Cardiac muscle cell (in vitro differentiated cells and primary cell): ENCODE results near the gene RPAP3. TPM values are rescaled to one million over a fixed set of nuclear protein-coding genes. Genes with fewer than 3 reads are reported as not detected.
"Not testable (repeated sequence)": the region's sequence is repeated elsewhere in the genome, so short reads cannot be mapped to it uniquely, and the experiment has no call there.

Experiments
- DNase-seq, 2 donors: peaks; one replicate each; pipeline versions ENCODE4 v3.0.0 to v3.0.0-alpha.2; 2010 to 2017; ENCODE audit warnings: low read depth in 1 of 2, low spot score in 1 of 2
- H3K27ac ChIP-seq: fragments of 200-600 bp; sonication (generic); 2 replicates; pipeline ENCODE4 v1.5.1; 2016
- H3K27me3 ChIP-seq: fragments of 200-600 bp; sonication (generic); 2 replicates; pipeline ENCODE4 v1.6.0; 2016; ENCODE audit warnings: control low read depth
- H3K36me3 ChIP-seq: fragments of 200-600 bp; sonication (generic); 2 replicates; pipeline ENCODE4 v1.5.1; 2016; ENCODE audit warnings: control low read depth
- H3K4me1 ChIP-seq: fragments of 200-600 bp; sonication (generic); 2 replicates; pipeline ENCODE4 v1.8.1; 2017; ENCODE audit warnings: low read depth, mild to moderate bottlenecking, mixed run types
- H3K4me3 ChIP-seq: fragments of 200-600 bp; sonication (generic); 2 replicates; pipeline ENCODE4 v1.5.1; 2016; ENCODE audit warnings: mild to moderate bottlenecking
- H3K9me3 ChIP-seq: fragments of 200-600 bp; sonication (generic); 2 replicates; pipeline ENCODE4 v1.5.1; 2017; ENCODE audit warnings: low read depth, mild to moderate bottlenecking, control low read depth
- polyA plus RNA-seq: library from polyadenylated mRNA; unstranded; fragments of >200 nt; fragmentation: Nextera tagmentation; extraction: Ambion mirVana; gene quantifications from 2 replicates; pipeline ENCODE4 v1.2.1, GENCODE V29; 2016
- total RNA-seq: library from RNA; depleted of rRNA; stranded (reverse); fragments of >200 nt; gene quantifications from 2 replicates; pipeline ENCODE4 v1.2.3, GENCODE V29; 2016
- TF ChIP-seq, protein P1 (sequence below): IDR thresholded peaks from 2 replicates; pipeline ENCODE4 v1.5.1; 2012; ENCODE audit warnings: low read depth, mild to moderate bottlenecking, low read length

Gene RPAP3
- total and polyA plus RNA-seq, 2 experiments from 2014 or later = 24.9 to 44.3 TPM

DNA sequence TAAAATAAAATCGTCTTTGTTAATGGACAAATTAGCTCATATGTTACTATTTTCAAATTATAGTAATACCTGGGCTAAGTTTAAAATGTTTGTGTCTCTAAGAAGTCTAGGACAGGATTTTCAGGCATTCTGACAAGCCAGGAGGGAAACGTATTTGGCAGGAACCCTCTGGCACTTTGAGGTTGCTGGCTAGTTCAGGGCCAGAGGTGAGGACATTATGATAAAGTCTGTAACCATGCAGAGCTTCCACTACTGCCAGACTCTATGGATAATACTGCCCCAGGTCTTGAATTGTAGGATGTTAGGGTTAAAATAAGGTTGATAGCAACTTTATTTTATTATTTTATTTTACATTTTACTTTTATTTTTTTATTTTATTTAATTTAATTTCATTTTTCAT, 56.4 kb downstream of the RPAP3 start:
- TF ChIP-seq, protein P1, sequence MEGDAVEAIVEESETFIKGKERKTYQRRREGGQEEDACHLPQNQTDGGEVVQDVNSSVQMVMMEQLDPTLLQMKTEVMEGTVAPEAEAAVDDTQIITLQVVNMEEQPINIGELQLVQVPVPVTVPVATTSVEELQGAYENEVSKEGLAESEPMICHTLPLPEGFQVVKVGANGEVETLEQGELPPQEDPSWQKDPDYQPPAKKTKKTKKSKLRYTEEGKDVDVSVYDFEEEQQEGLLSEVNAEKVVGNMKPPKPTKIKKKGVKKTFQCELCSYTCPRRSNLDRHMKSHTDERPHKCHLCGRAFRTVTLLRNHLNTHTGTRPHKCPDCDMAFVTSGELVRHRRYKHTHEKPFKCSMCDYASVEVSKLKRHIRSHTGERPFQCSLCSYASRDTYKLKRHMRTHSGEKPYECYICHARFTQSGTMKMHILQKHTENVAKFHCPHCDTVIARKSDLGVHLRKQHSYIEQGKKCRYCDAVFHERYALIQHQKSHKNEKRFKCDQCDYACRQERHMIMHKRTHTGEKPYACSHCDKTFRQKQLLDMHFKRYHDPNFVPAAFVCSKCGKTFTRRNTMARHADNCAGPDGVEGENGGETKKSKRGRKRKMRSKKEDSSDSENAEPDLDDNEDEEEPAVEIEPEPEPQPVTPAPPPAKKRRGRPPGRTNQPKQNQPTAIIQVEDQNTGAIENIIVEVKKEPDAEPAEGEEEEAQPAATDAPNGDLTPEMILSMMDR = no peak
- no peak for DNase-seq
- H3K27ac ChIP-seq = peak overlapping the region; percentile 38
- H3K4me1 ChIP-seq = peaks cover 20% of the 10 kb centered on the region
- no peaks in the 10 kb centered on the region for H3K9me3 ChIP-seq
- H3K36me3 ChIP-seq = no peaks in the 10 kb centered on the region
- H3K4me3 ChIP-seq = no peak overlapping the region
- H3K27me3 ChIP-seq = no peaks in the 10 kb centered on the region

DNA sequence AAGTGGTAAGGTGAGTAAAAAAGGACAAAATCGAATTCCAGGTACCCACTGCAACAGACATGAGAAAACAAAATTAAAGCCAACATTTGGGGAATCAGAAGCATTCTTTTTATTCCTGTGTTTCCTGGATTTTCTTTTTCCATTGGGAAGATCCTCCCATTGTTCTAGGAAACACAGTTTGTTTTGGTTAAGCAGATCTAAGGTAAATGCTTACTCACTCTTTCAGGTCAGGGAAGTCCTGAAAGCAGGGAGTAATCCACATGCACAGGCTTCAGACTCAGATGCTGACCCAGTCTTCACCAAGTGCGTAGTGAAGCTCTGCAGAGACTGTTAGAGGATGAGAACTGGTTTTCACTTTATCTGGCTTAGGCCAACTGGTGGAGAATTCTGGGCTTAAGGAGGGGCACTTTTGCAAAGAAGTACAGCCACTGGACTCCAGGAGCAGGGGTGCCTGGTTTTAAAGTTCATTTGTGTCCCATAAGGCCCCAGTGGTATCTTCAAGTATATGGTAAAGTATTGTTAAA, 57.7 kb downstream of the RPAP3 start:
- TF ChIP-seq, protein P1 = no peak
- Histone ChIP-seq H3K27ac (peak overlapping the region; percentile 38), H3K9me3 (no peaks in the 10 kb centered on the region), H3K4me3 (no peak overlapping the region), H3K36me3 (no peaks in the 10 kb centered on the region), H3K27me3 (no peaks in the 10 kb centered on the region), H3K4me1 (peaks cover 14% of the 10 kb centered on the region)
- no peak for DNase-seq

DNA sequence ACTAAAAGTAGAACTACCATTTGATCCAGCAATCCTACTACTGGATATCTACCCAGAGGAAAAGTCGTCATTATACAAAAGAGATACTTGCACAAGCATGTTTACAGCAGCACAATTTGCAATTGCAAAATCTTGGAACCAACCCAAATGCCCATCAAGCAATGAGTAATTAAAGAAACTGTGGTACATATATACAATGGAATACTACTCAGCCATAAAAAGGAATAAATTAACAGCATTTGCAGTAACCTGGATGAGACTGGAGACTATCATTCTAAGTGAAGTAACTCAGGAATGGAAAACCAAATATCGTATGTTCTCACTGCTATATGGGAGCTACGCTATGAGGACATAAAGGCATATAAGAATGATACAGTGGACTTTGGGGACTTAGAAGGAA, 63.5 kb downstream of the RPAP3 start:
- not testable (repeated sequence) for DNase-seq, H3K36me3 ChIP-seq, H3K27me3 ChIP-seq, H3K4me3 ChIP-seq, H3K4me1 ChIP-seq, H3K27ac ChIP-seq, H3K9me3 ChIP-seq

DNA sequence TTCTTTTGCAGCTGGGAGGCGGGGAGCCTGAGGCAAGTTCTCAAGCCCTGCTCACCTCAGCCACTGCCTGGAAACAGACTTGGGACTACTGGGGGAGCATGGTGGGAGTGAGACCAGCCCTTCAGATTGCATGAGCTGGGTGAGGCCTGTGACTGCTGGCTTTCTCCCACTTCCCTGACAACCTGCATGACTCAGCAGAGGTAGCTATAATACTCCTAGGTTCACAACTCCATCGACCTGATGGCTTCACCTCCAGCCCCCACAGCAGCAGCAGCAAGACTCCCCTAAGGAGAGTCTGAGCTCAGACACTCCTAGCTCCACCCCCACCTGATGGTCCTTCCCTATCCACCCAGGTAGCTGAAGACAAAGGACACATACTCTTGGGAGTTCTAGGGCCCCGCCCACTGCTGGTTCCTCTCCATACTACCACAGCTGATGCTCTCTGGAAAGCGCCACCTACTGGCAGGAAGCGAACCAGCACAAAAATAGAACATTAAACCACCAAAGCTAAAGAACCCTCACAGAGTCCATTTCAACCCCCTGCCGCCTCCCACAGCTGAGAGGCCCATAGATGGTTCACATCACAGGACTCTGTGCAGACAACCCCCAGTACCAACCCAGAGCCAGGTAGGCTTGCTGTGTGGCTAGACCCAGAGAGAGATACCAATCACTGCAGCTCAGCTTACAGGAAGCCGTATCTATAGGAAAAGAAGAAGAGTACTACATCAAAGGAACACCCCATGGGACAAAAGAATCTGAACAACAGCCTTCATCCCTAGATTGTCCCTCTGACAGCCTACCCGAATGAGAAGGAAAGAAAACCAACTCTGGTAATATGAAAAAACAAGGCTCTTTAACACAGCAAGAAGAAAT, 68.7 kb downstream of the RPAP3 start:
- H3K9me3 ChIP-seq = no peaks in the 10 kb centered on the region
- H3K27me3 ChIP-seq = no peaks in the 10 kb centered on the region
- no peaks in the 10 kb centered on the region for H3K4me1 ChIP-seq
- TF ChIP-seq, protein P1 = peak; percentile 63
- no peak overlapping the region for H3K27ac ChIP-seq
- DNase-seq = peak in 1 of 2 donors; percentile 26
- no peaks in the 10 kb centered on the region for H3K36me3 ChIP-seq
- no peak overlapping the region for H3K4me3 ChIP-seq

DNA sequence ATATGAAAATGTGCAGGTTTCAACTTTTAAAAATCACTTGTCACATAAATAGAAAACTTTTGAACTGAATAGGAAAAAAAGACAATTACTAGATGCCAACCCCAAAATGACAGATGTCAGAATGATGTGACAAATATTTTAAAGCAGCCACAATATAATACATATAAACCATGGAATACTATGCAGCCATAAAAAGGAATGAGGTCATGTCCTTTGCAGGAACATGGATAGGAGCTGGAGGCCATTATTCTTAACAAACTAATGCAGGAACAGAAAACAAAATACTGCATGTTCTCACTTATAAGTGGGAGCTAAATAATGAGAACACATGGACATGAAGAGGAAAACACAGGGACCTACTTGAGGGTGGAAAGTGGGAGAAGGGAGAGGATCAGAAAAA, 70.1 kb downstream of the RPAP3 start:
- DNase-seq, H3K4me1 ChIP-seq, H3K27ac ChIP-seq, H3K9me3 ChIP-seq, H3K4me3 ChIP-seq, H3K36me3 ChIP-seq, H3K27me3 ChIP-seq: not testable (repeated sequence)

DNA sequence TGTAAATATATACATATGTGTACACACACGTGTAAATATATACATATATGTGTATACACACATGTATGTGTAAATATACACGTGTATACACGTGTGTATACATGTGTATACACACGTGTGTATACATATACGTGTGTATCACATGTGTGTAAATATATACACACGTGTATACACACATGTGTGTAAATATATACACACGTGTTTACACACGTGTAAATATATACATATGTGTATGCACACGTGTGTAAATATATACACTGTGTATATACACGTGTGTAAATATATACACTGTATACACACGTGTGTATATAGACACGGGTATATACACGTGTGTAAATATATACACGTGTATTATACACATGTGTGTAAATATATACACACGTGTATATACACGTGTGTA, 71.7 kb downstream of the RPAP3 start:
- no peaks in the 10 kb centered on the region for H3K4me1 ChIP-seq
- H3K4me3 ChIP-seq = no peak overlapping the region
- no peak overlapping the region for H3K27ac ChIP-seq
- H3K9me3 ChIP-seq = no peaks in the 10 kb centered on the region
- H3K27me3 ChIP-seq = no peaks in the 10 kb centered on the region
- TF ChIP-seq, protein P1 = no peak
- H3K36me3 ChIP-seq = peaks cover 2% of the 10 kb centered on the region
- no peak for DNase-seq
